ENCODE measurements around the gene LRMDA. TPM values are rescaled to one million over a fixed set of nuclear protein-coding genes. Genes with fewer than 3 reads are reported as not detected.

The LRMDA gene
- total RNA-seq, 4 donors from 2014 or later = 1.5 to 15.7 (median 4.6) TPM

GRCh38 chr10:76049581-76050290 is 618.3 kb downstream of the LRMDA start:
- no peaks in the 10 kb centered on the region for H3K4me1 ChIP-seq
- H3K36me3 ChIP-seq = no peaks in the 10 kb centered on the region
- no peaks in the 10 kb centered on the region for H3K27me3 ChIP-seq
- no peaks in the 10 kb centered on the region for H3K9me3 ChIP-seq
- DNase-seq = no peak
- TF ChIP-seq, protein P1, sequence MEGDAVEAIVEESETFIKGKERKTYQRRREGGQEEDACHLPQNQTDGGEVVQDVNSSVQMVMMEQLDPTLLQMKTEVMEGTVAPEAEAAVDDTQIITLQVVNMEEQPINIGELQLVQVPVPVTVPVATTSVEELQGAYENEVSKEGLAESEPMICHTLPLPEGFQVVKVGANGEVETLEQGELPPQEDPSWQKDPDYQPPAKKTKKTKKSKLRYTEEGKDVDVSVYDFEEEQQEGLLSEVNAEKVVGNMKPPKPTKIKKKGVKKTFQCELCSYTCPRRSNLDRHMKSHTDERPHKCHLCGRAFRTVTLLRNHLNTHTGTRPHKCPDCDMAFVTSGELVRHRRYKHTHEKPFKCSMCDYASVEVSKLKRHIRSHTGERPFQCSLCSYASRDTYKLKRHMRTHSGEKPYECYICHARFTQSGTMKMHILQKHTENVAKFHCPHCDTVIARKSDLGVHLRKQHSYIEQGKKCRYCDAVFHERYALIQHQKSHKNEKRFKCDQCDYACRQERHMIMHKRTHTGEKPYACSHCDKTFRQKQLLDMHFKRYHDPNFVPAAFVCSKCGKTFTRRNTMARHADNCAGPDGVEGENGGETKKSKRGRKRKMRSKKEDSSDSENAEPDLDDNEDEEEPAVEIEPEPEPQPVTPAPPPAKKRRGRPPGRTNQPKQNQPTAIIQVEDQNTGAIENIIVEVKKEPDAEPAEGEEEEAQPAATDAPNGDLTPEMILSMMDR (IDR thresholded peaks at IDR 0.05) = no peak
- TF ChIP-seq POLR2A (IDR thresholded peaks at IDR 0.05) = no peak
- no peak overlapping the region for H3K27ac ChIP-seq
- intact Hi-C loops (cut with DNase I; ENCODE audit: low total_unique reads) = no loop called here
- no peak overlapping the region for H3K4me3 ChIP-seq

DNA sequence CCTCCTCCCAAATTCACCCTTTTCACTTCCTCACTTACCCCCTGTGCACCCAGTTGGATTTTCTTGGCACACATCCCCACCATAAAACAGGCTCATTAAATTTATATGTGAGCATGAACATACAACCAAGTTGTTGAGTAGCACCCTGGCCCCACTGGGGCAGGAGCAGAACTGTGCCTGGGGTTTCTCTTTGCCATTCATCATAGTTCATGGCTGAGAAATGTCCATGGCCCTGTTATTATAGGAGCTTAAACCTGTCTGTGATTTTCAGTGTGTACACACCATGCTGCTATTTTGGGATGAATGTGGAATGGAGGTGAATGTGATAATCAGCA is 618.8 kb downstream of the LRMDA start:
- no peaks in the 10 kb centered on the region for H3K36me3 ChIP-seq
- intact Hi-C loops (cut with DNase I; ENCODE audit: low total_unique reads) = no loop called here
- TF ChIP-seq, protein P1 (IDR thresholded peaks at IDR 0.05) = no peak
- no peak for TF ChIP-seq POLR2A (IDR thresholded peaks at IDR 0.05)
- H3K4me3 ChIP-seq = no peak overlapping the region
- H3K27ac ChIP-seq = no peak overlapping the region
- DNase-seq = no peak
- no peaks in the 10 kb centered on the region for H3K27me3 ChIP-seq
- no peaks in the 10 kb centered on the region for H3K9me3 ChIP-seq
- no peaks in the 10 kb centered on the region for H3K4me1 ChIP-seq

DNA sequence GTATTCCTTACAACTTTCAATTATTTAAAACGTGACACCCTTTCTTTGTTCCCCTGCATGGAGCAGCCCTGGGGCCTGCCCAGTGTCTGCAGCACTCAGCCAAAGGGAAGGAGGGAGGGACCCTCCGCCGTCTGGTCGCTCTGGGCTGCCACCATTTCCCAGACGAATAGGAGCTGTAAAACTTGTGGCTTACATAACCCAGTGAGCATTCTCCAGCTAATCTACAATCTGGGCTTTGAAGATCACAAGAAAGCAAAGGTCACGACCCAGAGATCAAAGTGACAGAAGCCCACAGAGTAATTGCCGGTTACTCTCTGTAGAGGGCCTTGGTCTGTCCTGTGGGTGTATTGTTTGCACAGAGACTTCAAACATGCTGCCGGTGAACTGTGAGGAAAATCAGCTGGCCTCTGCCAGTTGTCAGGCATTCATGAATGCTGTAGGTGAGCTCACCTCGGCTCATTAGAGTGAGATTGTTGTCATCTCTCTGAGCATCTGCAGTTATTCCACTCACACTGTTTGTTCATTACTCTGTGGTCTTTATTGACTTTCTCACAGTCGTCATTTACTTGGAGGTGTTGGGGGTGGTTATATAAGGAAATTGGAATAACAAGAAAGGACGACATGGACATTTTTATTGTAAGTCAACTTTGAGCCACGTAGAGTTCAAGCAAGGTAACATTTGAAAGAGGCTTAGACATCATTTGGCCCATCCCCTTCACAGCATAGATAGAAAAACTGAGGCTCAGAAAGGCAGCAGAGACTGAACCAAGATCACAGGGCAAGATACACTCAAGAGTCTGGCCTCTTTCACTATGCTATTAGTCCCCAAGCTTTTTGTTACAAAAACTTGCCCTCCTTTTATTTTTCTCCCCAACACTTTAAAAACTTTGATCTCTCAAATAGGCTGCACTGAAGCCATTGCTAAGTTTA is 619.8 kb downstream of the LRMDA start:
- TF ChIP-seq, protein P1 (IDR thresholded peaks at IDR 0.05) = no peak
- TF ChIP-seq POLR2A (IDR thresholded peaks at IDR 0.05) = no peak
- Histone ChIP-seq H3K36me3 (no peaks in the 10 kb centered on the region), H3K4me1 (no peaks in the 10 kb centered on the region), H3K4me3 (no peak overlapping the region), H3K9me3 (no peaks in the 10 kb centered on the region), H3K27me3 (no peaks in the 10 kb centered on the region), H3K27ac (no peak overlapping the region)
- no peak for DNase-seq
- intact Hi-C loops (cut with DNase I; ENCODE audit: low total_unique reads) = no loop called here

DNA sequence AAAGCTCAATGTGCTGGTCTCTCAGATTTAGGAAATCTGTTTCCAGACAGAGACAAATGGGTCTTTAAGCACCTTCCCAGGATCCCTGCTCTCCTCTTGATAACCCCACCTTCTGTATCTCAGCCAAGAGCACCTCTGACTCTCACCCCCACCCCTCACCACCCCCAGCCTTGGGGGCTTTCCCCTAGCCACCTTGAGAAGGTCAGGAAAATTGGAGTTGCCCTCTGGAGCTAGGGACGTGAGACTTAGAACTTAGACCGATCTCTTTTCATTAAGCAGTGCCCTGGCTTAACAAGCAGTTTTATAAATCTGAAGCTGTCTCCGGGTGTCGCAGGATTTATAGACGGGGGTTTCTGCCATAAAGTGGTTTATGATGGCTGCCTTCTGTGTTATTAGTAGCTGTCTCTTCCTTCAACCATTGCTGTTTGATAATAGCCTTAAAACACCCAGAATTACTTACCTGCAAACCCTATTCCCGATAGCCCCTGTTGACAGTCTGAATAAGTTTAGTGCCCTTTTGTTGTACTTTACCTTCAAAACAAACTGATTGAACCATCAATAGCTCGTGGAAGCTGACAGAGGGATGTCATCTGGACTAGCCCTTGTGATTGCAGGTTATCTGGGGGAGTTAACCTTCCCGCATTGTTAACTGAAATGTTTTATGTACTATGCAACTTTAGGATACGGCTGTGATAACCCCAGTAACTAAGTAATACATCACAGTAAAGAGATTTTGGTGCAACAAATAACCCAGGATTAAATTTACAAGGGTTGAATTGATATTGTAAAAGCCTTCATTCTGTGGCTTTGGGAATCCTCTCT is 621.5 kb downstream of the LRMDA start:
- Histone ChIP-seq H3K27ac (no peak overlapping the region), H3K36me3 (no peaks in the 10 kb centered on the region), H3K9me3 (no peaks in the 10 kb centered on the region), H3K4me1 (no peaks in the 10 kb centered on the region), H3K4me3 (no peak overlapping the region), H3K27me3 (no peaks in the 10 kb centered on the region)
- DNase-seq = no peak
- no peak for TF ChIP-seq POLR2A (IDR thresholded peaks at IDR 0.05)
- TF ChIP-seq, protein P1 (IDR thresholded peaks at IDR 0.05) = no peak
- intact Hi-C loops (cut with DNase I; ENCODE audit: low total_unique reads) = no loop called here
